Natural killer cell (primary cell): ENCODE measurements around the gene RIPOR2. TPM values are rescaled to one million over a fixed set of nuclear protein-coding genes. Genes with fewer than 3 reads are reported as not detected.

Source experiments
- ATAC-seq, 3 donors: fragments of 150-1000 bp in 2 of 3; fragments of 200-7000 bp in 1 of 3; cut with Tn5 transposase; 1 replicate in 1 of 3; 2 replicates in 2 of 3; pipeline ENCODE4 v1.10.0; 2021; ENCODE audit warnings: mild to moderate bottlenecking in 2 of 3, moderate library complexity in 2 of 3
- DNase-seq, 2 donors: peaks; one replicate each; pipeline versions ENCODE4 v3.0.0 to v3.0.0-alpha.2; 2013 to 2021; ENCODE audit warnings: mixed read lengths in 1 of 2
- H3K27ac ChIP-seq: one replicate; pipeline ENCODE4 v1.5.1; 2013; ENCODE audit warnings: mild to moderate bottlenecking, low read length
- H3K27me3 ChIP-seq: one replicate; pipeline ENCODE4 v1.6.1; 2013; ENCODE audit warnings: low read length; ENCODE audit not compliant: control insufficient read depth, insufficient read depth
- H3K36me3 ChIP-seq: one replicate; pipeline ENCODE4 v1.6.1; 2013; ENCODE audit warnings: low read length; ENCODE audit not compliant: control insufficient read depth, insufficient read depth
- H3K4me1 ChIP-seq: one replicate; pipeline ENCODE4 v1.6.1; 2013; ENCODE audit warnings: low read length; ENCODE audit not compliant: control insufficient read depth, insufficient read depth
- H3K4me3 ChIP-seq: one replicate; pipeline ENCODE4 v1.5.1; 2013; ENCODE audit warnings: low read length
- H3K9me3 ChIP-seq: one replicate; pipeline ENCODE4 v1.6.1; 2013; ENCODE audit warnings: low read length; ENCODE audit not compliant: control insufficient read depth, insufficient read depth
- H3K27ac Mint-ChIP-seq, 2 donors: one replicate each; pipeline ENCODE4 v1.8.0; 2022; ENCODE audit warnings: mild to moderate bottlenecking in 2 of 2, mixed read lengths in 2 of 2, moderate library complexity in 1 of 2
- H3K27me3 Mint-ChIP-seq, 2 donors: one replicate each; pipeline ENCODE4 v1.8.0; 2022; ENCODE audit warnings: low read depth in 2 of 2, mixed read lengths in 2 of 2
- H3K36me3 Mint-ChIP-seq: one replicate; pipeline ENCODE4 v1.8.0; 2022; ENCODE audit warnings: mixed read lengths
- H3K4me1 Mint-ChIP-seq, 2 donors: one replicate each; pipeline ENCODE4 v1.8.0; 2022; ENCODE audit warnings: mixed read lengths in 2 of 2
- H3K4me3 Mint-ChIP-seq: one replicate; pipeline ENCODE4 v1.8.0; 2022; ENCODE audit warnings: mild to moderate bottlenecking, moderate library complexity, mixed read lengths
- H3K9me3 Mint-ChIP-seq, 2 donors: one replicate each; pipeline ENCODE4 v1.8.0; 2022; ENCODE audit warnings: mixed read lengths in 2 of 2
- CTCF ChIP-seq: fragments of 200-600 bp; IDR thresholded peaks from one replicate; pipeline ENCODE4 v1.8.0; 2022; ENCODE audit warnings: antibody characterized with exemption
- WGBS: methylation state at CpG from one replicate; pipeline ENCODE4 v1.1.7; 2013; ENCODE audit warnings: missing lambda C conversion rate; ENCODE audit not compliant: insufficient coverage; 5-methylcytosine and 5-hydroxymethylcytosine counted together
- intact Hi-C: fragments of 100-400 bp; cut with micrococcal nuclease; formaldehyde crosslinking; loops from one replicate; pipeline ENCODE4 v1.14.2; 2022
- total RNA-seq, 4 donors: library from RNA; stranded (reverse); fragments of 120-200 nt in 1 of 4; gene quantifications; one replicate each; pipeline versions ENCODE4 v1.2.3 to v1.2.4, GENCODE V29; 2013 to 2022

The RIPOR2 gene
- total RNA-seq, 3 donors from 2014 or later (not counting 1 experiment from before 2014, with no cell fraction given) = 234 to 312 (median 299) TPM

- Mint-ChIP-seq H3K27me3 (no peaks in the 10 kb centered on the region), H3K9me3 (no peaks in the 10 kb centered on the region), H3K36me3 (peaks cover 18% of the 10 kb centered on the region), H3K4me3 (no peak overlapping the region), H3K4me1 (peaks cover 24 to 27% of the 10 kb centered on the region in 2 donors), H3K27ac (peak overlapping the region; percentile 51 to 78)
- intact Hi-C loops = no loop called here
- ATAC-seq (no peak), DNase-seq (no peak)
- 100% methylated on average over 2 of the region's 3 CpGs for WGBS
- Histone ChIP-seq H3K27ac (no peak overlapping the region), H3K27me3 (no peaks in the 10 kb centered on the region), H3K36me3 (peaks cover 96% of the 10 kb centered on the region), H3K4me3 (no peak overlapping the region), H3K4me1 (no peaks in the 10 kb centered on the region), H3K9me3 (no peaks in the 10 kb centered on the region)
- TF ChIP-seq CTCF = no peak
Observed at GRCh38 chr6:24827162-24827561, 108.6 kb downstream of the RIPOR2 start.

- Histone ChIP-seq H3K27me3 (no peaks in the 10 kb centered on the region), H3K27ac (no peak overlapping the region), H3K36me3 (peaks cover 93% of the 10 kb centered on the region), H3K4me1 (peaks cover 6% of the 10 kb centered on the region), H3K4me3 (no peak overlapping the region), H3K9me3 (no peaks in the 10 kb centered on the region)
- H3K36me3 Mint-ChIP-seq = peaks cover 13% of the 10 kb centered on the region
- no peaks in the 10 kb centered on the region for H3K9me3 Mint-ChIP-seq
- H3K27me3 Mint-ChIP-seq = no peaks in the 10 kb centered on the region
- no peak for DNase-seq
- H3K4me1 Mint-ChIP-seq = peaks cover 26 to 30% of the 10 kb centered on the region in 2 donors
- no peak for TF ChIP-seq CTCF
- no peak overlapping the region for H3K4me3 Mint-ChIP-seq
- ATAC-seq = no peak
- peak overlapping the region; percentile 51 to 68 for H3K27ac Mint-ChIP-seq
- intact Hi-C loops = no loop called here
- WGBS = 98% methylated on average over 2 of the region's 2 CpGs
Observed at GRCh38 chr6:24825130-24825630, 110.6 kb downstream of the RIPOR2 start.

- TF ChIP-seq CTCF = no peak
- peak overlapping the region; percentile 51 to 61 for H3K27ac Mint-ChIP-seq
- no peaks in the 10 kb centered on the region for H3K9me3 Mint-ChIP-seq
- intact Hi-C loops = no loop called here
- Histone ChIP-seq H3K4me1 (peaks cover 6% of the 10 kb centered on the region), H3K4me3 (no peak overlapping the region), H3K9me3 (no peaks in the 10 kb centered on the region), H3K27ac (no peak overlapping the region), H3K27me3 (no peaks in the 10 kb centered on the region), H3K36me3 (peaks cover 91% of the 10 kb centered on the region)
- no peaks in the 10 kb centered on the region for H3K27me3 Mint-ChIP-seq
- H3K36me3 Mint-ChIP-seq = peaks cover 13% of the 10 kb centered on the region
- H3K4me1 Mint-ChIP-seq = peaks cover 26 to 30% of the 10 kb centered on the region in 2 donors
- no peak for DNase-seq
- no peak overlapping the region for H3K4me3 Mint-ChIP-seq
- no peak for ATAC-seq
- 99% methylated on average over 3 of the region's 6 CpGs for whole genome bisulfite sequencing
Observed at GRCh38 chr6:24824142-24824938, 111.4 kb downstream of the RIPOR2 start.
